Liver (tissue), 9 donors: ENCODE results near the gene CEP85L. TPM values are rescaled to one million over a fixed set of nuclear protein-coding genes. Genes with fewer than 3 reads are reported as not detected.

Experiments
- DNase-seq: peaks from one replicate; pipeline ENCODE4 v3.0.0-alpha.2; 2017; ENCODE audit warnings: low spot score
- H3K27ac ChIP-seq, 2 donors: one replicate each; pipeline ENCODE4 v1.7.0; 2013; ENCODE audit warnings: inconsistent platforms in 2 of 2, low read length in 2 of 2, control low read depth in 1 of 2, low read depth in 1 of 2, mild to moderate bottlenecking in 1 of 2
- H3K27me3 ChIP-seq, 4 donors: one replicate each; pipeline versions ENCODE4 v1.6.1 to v1.7.0; 2013; ENCODE audit warnings: low read length in 3 of 4, inconsistent platforms in 1 of 4, mild to moderate bottlenecking in 1 of 4, moderate library complexity in 1 of 4; ENCODE audit not compliant: control insufficient read depth in 4 of 4, insufficient read depth in 4 of 4
- H3K36me3 ChIP-seq, 4 donors: one replicate each; pipeline versions ENCODE4 v1.6.1 to v1.7.0; 2013; ENCODE audit warnings: low read length in 3 of 4, mild to moderate bottlenecking in 3 of 4, low read depth in 1 of 4, moderate library complexity in 1 of 4; ENCODE audit not compliant: control insufficient read depth in 4 of 4, insufficient read depth in 3 of 4
- H3K4me1 ChIP-seq, 4 donors: one replicate each; pipeline versions ENCODE4 v1.6.1 to v1.7.0; 2013; ENCODE audit warnings: low read length in 3 of 4, mild to moderate bottlenecking in 3 of 4, moderate library complexity in 1 of 4; ENCODE audit not compliant: control insufficient read depth in 4 of 4, insufficient read depth in 4 of 4
- H3K4me3 ChIP-seq, 3 donors: one replicate each; pipeline versions ENCODE4 v1.6.1 to v1.7.0; 2013; ENCODE audit warnings: low read length in 3 of 3, control low read depth in 1 of 3, low read depth in 1 of 3, mild to moderate bottlenecking in 1 of 3
- H3K9ac ChIP-seq, 2 donors: one replicate each; pipeline ENCODE4 v1.7.0; 2013; ENCODE audit warnings: low read length in 2 of 2, mild to moderate bottlenecking in 2 of 2, moderate library complexity in 2 of 2, control low read depth in 1 of 2, low read depth in 1 of 2
- H3K9me3 ChIP-seq, 4 donors: one replicate each; pipeline versions ENCODE4 v1.6.1 to v1.7.0; 2013; ENCODE audit warnings: low read length in 3 of 4; ENCODE audit not compliant: control insufficient read depth in 4 of 4
- EGR1 ChIP-seq, 2 donors: IDR thresholded peaks; 2 replicates each; pipeline ENCODE4 v1.6.1; 2016 to 2018; ENCODE audit warnings: antibody characterized with exemption in 2 of 2, low read depth in 2 of 2
- FOXA1 ChIP-seq: IDR thresholded peaks from 2 replicates; pipeline ENCODE4 v1.6.1; 2016; ENCODE audit warnings: antibody characterized with exemption
- GABPA ChIP-seq, 2 donors: IDR thresholded peaks in 1 of 2; conservative IDR thresholded peaks in 1 of 2; 2 replicates each; pipeline ENCODE4 v1.6.1; 2016; ENCODE audit warnings: antibody characterized with exemption in 2 of 2, mild to moderate bottlenecking in 1 of 2, moderate library complexity in 1 of 2
- JUND ChIP-seq, 2 donors: IDR thresholded peaks; 2 replicates each; pipeline ENCODE4 v1.6.1; 2016; ENCODE audit warnings: antibody characterized with exemption in 2 of 2
- RAD21 ChIP-seq, 2 donors: IDR thresholded peaks; 2 replicates each; pipeline ENCODE4 v1.6.1; 2016; ENCODE audit warnings: antibody characterized with exemption in 2 of 2, mild to moderate bottlenecking in 2 of 2
- TAF1 ChIP-seq: conservative IDR thresholded peaks from 2 replicates; pipeline ENCODE4 v1.6.1; 2016; ENCODE audit warnings: antibody characterized with exemption, mild to moderate bottlenecking
- WGBS: extraction: QIAGEN DNeasy Blood & Tissue Kit; methylation state at CpG from one replicate; pipeline ENCODE4 v1.1.7; 2013; 5-methylcytosine and 5-hydroxymethylcytosine counted together
- polyA plus RNA-seq, 2 donors: library from polyadenylated mRNA; stranded (reverse) in 1 of 2; unstranded in 1 of 2; fragments of 200-250 nt in 1 of 2; fragments of >200 nt in 1 of 2; fragmentation: Nextera tagmentation in 1 of 2; extraction: Ambion mirVana in 1 of 2; gene quantifications; one replicate each; pipeline versions ENCODE4 v1.2.1 to v1.2.3, GENCODE V29; 2013 to 2015
- total RNA-seq, 2 donors: library from RNA; depleted of rRNA; stranded (reverse); fragments of >200 nt; gene quantifications; one replicate each; pipeline ENCODE4 v1.2.3, GENCODE V29; 2014
- TF ChIP-seq, protein P1 (sequence below): IDR thresholded peaks from 2 replicates; pipeline ENCODE4 v1.6.1; 2016; ENCODE audit warnings: antibody characterized with exemption
- TF ChIP-seq, protein P2 (sequence below): IDR thresholded peaks from 2 replicates; pipeline ENCODE4 v1.6.1; 2016; ENCODE audit warnings: antibody characterized with exemption
- TF ChIP-seq, protein P3 (sequence below): fragments of 150-350 bp; IDR thresholded peaks from 2 replicates; pipeline ENCODE4 v1.5.1; 2017; ENCODE audit warnings: improper control_type of control experiment, low read depth, low read length; ENCODE audit not compliant: missing input control
- TF ChIP-seq, protein P4 (sequence below): IDR thresholded peaks from 2 replicates; pipeline ENCODE4 v1.6.1; 2016; ENCODE audit warnings: antibody characterized with exemption, mild to moderate bottlenecking
- donor health status: healthy.
- donor health status: healthy.
- donor health status: healthy.
- donor health status: healthy.
- donor health status: healthy.

CEP85L gene
- total and polyA plus RNA-seq, 4 donors: 0.40 to 6.4 (median 2.3) TPM

DNA sequence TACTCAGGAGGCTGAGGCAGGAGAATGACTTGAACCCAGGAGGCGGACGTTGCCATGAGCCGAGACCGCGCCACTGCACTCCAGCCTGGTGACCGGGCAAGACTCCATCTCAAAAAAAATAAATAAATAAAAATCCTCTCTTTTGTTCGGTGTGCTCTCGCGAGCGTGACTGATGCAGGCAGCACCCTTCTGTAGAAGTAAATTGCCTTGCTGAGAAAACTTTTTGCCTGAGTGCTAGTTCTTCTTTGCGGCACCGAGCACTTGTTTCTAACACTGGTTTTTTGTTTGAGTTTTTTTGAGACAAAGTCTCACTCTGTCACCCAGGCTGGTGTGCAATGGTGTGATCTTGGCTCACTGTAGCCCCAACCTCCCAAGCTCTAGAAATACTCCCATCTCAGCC lies 72.8 kb downstream of the CEP85L start:
- H3K4me3 ChIP-seq: no peak overlapping the region
- 98% methylated on average over 12 of the region's 12 CpGs for WGBS
- peaks cover 0 to 8% (median under 1%) of the 10 kb centered on the region in 4 donors for H3K36me3 ChIP-seq
- DNase-seq: no peak
- H3K9ac ChIP-seq: no peak overlapping the region
- TF ChIP-seq FOXA1 (no peak), JUND (IDR thresholded peaks at IDR 0.05) (no peak)
- TF ChIP-seq, protein P1, sequence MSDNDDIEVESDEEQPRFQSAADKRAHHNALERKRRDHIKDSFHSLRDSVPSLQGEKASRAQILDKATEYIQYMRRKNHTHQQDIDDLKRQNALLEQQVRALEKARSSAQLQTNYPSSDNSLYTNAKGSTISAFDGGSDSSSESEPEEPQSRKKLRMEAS: no peak
- H3K9me3 ChIP-seq: peaks cover 11 to 19% (median 16%) of the 10 kb centered on the region in 4 donors
- H3K27ac ChIP-seq: no peak overlapping the region
- H3K4me1 ChIP-seq: peaks cover 0 to 2% (median 0%) of the 10 kb centered on the region in 4 donors
- no peaks in the 10 kb centered on the region for H3K27me3 ChIP-seq

DNA sequence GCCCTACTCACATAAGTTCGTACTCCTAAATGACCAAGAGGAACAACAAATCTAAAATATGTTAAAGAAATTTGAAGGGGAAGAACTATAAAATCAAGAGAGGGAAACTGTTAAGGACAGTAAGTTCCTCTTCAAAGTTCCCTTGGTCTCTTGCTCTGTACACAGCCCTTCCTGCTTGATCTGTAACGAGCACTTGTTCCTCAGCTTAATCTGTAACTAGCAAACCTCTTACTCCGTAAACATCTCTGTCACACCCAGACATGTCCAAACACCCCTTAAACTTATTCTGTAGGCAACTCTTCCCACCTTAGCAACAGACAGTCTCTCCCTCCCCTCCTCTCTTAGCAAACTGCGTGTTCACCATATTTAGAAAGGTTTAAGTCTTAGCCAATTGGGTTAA lies 73.4 kb downstream of the CEP85L start:
- no peak overlapping the region for H3K4me3 ChIP-seq
- no peak overlapping the region for H3K9ac ChIP-seq
- peaks cover 11 to 19% (median 16%) of the 10 kb centered on the region in 4 donors for H3K9me3 ChIP-seq
- no peak for DNase-seq
- peaks cover 0 to 8% (median 1%) of the 10 kb centered on the region in 4 donors for H3K36me3 ChIP-seq
- no peak for TF ChIP-seq RAD21 (IDR thresholded peaks at IDR 0.05)
- TF ChIP-seq EGR1 (IDR thresholded peaks at IDR 0.05; ENCODE audit: low read depth in 2 of 2): no peak
- TF ChIP-seq TAF1: no peak
- no peak for TF ChIP-seq GABPA (IDR thresholded peaks at IDR 0.05 in 1 of 2, conservative IDR thresholded peaks at IDR 0.05 in 1 of 2)
- TF ChIP-seq, protein P2, sequence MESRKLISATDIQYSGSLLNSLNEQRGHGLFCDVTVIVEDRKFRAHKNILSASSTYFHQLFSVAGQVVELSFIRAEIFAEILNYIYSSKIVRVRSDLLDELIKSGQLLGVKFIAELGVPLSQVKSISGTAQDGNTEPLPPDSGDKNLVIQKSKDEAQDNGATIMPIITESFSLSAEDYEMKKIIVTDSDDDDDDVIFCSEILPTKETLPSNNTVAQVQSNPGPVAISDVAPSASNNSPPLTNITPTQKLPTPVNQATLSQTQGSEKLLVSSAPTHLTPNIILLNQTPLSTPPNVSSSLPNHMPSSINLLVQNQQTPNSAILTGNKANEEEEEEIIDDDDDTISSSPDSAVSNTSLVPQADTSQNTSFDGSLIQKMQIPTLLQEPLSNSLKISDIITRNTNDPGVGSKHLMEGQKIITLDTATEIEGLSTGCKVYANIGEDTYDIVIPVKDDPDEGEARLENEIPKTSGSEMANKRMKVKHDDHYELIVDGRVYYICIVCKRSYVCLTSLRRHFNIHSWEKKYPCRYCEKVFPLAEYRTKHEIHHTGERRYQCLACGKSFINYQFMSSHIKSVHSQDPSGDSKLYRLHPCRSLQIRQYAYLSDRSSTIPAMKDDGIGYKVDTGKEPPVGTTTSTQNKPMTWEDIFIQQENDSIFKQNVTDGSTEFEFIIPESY: no peak
- TF ChIP-seq, protein P3, sequence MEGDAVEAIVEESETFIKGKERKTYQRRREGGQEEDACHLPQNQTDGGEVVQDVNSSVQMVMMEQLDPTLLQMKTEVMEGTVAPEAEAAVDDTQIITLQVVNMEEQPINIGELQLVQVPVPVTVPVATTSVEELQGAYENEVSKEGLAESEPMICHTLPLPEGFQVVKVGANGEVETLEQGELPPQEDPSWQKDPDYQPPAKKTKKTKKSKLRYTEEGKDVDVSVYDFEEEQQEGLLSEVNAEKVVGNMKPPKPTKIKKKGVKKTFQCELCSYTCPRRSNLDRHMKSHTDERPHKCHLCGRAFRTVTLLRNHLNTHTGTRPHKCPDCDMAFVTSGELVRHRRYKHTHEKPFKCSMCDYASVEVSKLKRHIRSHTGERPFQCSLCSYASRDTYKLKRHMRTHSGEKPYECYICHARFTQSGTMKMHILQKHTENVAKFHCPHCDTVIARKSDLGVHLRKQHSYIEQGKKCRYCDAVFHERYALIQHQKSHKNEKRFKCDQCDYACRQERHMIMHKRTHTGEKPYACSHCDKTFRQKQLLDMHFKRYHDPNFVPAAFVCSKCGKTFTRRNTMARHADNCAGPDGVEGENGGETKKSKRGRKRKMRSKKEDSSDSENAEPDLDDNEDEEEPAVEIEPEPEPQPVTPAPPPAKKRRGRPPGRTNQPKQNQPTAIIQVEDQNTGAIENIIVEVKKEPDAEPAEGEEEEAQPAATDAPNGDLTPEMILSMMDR: no peak
- no peak overlapping the region for H3K27ac ChIP-seq
- no peaks in the 10 kb centered on the region for H3K27me3 ChIP-seq
- 65% methylated on average over 4 of the region's 4 CpGs for WGBS
- H3K4me1 ChIP-seq: peaks cover 0 to 2% (median 0%) of the 10 kb centered on the region in 4 donors

DNA sequence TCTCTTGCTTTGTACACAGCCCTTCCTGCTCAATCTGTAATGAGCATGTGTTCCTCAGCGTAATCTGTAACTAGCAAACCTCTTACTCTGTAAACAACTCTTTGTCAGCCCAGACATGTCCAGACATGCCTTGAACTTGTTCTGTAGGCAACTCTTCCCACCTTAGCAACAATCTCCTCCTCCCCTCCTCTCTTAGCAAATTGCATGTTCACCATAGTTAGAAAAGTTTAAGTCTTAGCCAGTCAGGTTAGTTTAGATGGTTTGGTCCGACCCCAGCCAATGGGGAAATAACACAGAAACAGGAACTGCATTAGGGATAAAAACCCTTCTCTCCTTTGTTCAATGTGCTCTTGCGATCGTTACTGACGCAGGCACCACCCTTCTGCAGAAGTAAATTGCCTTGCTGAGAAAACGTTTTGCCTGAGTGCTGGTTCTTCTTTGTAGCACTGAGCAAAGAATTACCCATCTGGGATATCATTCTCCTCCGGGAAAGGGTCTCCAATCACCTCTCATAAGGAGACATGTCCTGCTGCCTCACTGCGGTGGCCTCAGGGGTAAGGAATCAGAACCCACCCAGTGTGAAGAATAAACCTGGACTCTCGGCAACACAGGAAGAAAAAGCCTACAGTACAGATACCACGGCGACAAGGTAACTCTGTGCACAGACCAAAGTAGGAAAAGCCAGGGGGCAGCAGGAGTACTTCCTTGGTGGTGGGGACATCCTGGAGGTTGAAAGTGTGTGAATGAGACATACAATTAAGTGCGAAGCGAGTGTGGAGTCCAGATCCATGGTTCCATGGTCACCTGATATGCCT lies 77.1 kb downstream of the CEP85L start:
- Histone ChIP-seq H3K27ac (no peak overlapping the region), H3K27me3 (no peaks in the 10 kb centered on the region), H3K9me3 (peaks cover 11 to 19% (median 16%) of the 10 kb centered on the region in 4 donors), H3K36me3 (peaks cover 0 to 8% (median 2%) of the 10 kb centered on the region in 4 donors), H3K4me1 (no peaks in the 10 kb centered on the region), H3K9ac (no peak overlapping the region), H3K4me3 (peak overlapping the region in 1 of 3 donors; percentile 35)
- 97% methylated on average over 13 of the region's 13 CpGs for WGBS
- no peak for DNase-seq
- no peak for TF ChIP-seq RAD21 (IDR thresholded peaks at IDR 0.05)
- TF ChIP-seq, protein P4, sequence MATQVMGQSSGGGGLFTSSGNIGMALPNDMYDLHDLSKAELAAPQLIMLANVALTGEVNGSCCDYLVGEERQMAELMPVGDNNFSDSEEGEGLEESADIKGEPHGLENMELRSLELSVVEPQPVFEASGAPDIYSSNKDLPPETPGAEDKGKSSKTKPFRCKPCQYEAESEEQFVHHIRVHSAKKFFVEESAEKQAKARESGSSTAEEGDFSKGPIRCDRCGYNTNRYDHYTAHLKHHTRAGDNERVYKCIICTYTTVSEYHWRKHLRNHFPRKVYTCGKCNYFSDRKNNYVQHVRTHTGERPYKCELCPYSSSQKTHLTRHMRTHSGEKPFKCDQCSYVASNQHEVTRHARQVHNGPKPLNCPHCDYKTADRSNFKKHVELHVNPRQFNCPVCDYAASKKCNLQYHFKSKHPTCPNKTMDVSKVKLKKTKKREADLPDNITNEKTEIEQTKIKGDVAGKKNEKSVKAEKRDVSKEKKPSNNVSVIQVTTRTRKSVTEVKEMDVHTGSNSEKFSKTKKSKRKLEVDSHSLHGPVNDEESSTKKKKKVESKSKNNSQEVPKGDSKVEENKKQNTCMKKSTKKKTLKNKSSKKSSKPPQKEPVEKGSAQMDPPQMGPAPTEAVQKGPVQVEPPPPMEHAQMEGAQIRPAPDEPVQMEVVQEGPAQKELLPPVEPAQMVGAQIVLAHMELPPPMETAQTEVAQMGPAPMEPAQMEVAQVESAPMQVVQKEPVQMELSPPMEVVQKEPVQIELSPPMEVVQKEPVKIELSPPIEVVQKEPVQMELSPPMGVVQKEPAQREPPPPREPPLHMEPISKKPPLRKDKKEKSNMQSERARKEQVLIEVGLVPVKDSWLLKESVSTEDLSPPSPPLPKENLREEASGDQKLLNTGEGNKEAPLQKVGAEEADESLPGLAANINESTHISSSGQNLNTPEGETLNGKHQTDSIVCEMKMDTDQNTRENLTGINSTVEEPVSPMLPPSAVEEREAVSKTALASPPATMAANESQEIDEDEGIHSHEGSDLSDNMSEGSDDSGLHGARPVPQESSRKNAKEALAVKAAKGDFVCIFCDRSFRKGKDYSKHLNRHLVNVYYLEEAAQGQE: no peak
